Right renal pelvis (tissue), 4 donors: ENCODE measurements around the gene DCUN1D3. TPM values are rescaled to one million over a fixed set of nuclear protein-coding genes. Genes with fewer than 3 reads are reported as not detected.
"Not testable (repeated sequence)": the region's sequence is repeated elsewhere in the genome, so short reads cannot be mapped to it uniquely, and the experiment has no call there.

Experiments
- DNase-seq, 4 donors: peaks; one replicate each; pipeline ENCODE4 v3.0.0-alpha.2; 2013; ENCODE audit warnings: low read depth in 4 of 4, low spot score in 3 of 4, missing footprints in 1 of 4
- polyA plus RNA-seq, 4 donors: library from polyadenylated mRNA; unstranded; fragments of 120-200 nt; gene quantifications; one replicate each; pipeline ENCODE4 v1.2.1, GENCODE V29; 2013; ENCODE audit not compliant: insufficient read length in 4 of 4

The DCUN1D3 gene
- polyA plus RNA-seq, result 10 to 100 TPM in 1 of 4 donors, 1 to 10 TPM in 3; 7.8 to 10.2 (median 9.3) TPM

DNA sequence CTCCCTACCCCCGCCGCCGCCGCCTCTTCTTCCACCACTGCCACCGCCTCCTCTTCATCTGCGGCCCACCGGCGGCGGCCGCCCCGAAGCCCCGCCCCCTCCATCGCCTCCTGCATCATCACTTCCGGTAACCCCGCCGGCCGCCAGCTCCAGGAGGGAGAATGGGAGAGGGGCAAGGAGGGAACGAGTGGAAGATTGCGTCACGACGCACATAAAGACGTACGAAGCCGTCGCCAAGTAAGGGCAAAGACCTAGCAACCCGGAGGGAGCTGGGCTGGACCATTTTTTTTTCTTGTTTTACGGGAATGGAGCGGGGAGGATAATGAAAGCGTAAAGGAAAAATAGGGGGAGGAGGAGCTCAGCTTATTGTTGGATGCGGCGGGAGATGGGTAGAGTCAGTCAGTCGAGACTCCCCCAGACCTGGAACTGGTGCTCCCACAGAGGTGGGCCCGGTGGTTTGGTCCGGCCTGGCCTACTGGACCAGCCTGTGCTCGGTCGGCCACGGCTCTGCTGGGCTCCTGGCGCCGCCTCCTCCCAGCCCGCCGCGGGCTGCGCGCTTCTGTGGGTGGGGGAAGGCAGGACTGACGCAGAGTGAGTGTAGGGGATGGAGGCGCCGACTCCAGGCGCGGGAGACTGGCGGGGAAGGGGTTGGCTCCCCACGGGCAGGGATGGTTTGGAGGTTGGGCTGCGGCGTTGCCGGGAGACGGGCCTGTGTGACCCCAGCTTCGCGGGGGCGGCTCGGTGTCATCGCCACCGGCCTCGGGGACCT is at the start of gene DCUN1D3, which contains the start of gene LYRM1:
Gene DCUN1D3, minus strand, starts transcription at position 60 of the 769 bp plus-strand sequence. CDS start 37,820 bp downstream, outside the sequence.
Gene LYRM1, plus strand, starts transcription at position 473 of the 769 bp plus-strand sequence. CDS start 14,785 bp downstream, outside the sequence.
- DNase-seq, result peak; percentile 96 to 97 (median 96)

DNA sequence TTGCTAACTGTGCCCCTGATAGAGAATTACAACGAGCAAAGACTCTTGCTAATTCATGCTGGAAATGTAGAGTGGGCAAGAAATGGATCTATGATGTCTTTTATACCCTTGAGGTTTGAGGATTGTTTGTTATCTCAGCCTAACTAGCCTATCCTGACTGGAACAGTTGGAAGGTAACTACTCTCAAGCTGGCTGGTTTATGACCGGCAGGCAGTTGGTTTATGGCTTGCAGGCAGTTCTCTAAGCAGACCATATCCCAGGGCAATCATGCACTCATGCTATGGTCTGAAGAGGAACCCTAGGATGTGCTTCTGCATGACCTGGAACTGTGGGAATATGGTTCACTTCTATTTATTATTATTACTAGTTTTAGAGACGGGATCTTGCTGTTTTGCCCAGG is 49.5 kb upstream of the DCUN1D3 start:
- DNase-seq, result no peak

DNA sequence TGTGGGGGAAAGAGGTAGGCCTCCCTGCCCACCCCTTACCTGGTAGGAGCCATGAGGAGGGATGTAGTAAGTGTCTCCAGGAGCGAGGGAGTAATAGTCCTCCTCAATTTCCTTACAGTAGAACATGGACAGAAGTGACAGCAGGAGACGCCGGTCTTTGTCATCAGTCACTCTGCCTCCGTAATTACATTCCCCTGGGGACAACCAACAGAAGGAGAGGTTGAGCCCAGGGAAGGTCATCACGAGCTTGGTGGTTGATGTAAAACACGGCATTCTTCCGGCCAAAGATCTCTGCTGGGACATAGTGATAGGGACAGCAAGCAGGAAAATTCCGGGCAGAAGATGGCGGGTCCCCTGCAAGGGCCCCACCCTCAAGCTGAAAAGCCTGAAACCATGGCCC is 48.3 kb upstream of the DCUN1D3 start:
- no peak for DNase-seq

- no peak for DNase-seq
Measured at GRCh38 chr16:20946015-20946629, 46.0 kb upstream of the DCUN1D3 start.

DNA sequence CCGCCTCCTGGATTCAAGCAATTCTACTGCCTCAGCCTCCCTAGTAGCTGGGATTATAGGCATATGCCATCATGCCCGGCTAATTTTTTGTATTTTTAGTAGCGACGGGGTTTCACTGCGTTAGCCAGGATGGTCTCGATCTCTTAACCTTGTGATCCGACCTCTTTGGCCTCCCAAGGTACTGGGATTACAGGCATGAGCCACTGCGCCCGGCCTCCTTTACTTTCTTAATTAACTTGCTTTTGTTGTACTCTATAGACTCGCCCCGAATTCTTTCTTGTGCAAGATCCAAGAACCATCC is 45.4 kb upstream of the DCUN1D3 start:
- DNase-seq, result not testable (repeated sequence)

GRCh38 chr16:20944861-20945574 is 44.9 kb upstream of the DCUN1D3 start:
- DNase-seq, result no peak

- no peak for DNase-seq
Measured at GRCh38 chr16:20942256-20942655, 42.1 kb upstream of the DCUN1D3 start.

DNA sequence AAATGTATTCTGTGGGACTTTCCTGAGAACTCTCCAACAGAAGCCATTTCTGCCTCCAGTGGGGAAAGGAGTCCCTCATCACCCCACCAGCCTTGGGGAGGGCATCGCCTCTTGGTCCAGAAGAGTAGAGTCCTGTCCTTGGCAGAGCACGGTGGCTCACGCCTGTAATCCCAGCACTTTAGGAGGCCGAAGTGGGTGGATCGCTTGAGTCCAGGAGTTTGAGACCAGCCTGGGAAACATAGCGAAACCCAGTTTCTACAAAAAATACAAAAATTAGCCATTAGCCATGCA is 41.4 kb upstream of the DCUN1D3 start:
- DNase-seq, result no peak

- DNase-seq, result no peak
Measured at GRCh38 chr16:20940871-20941635, 40.9 kb upstream of the DCUN1D3 start.

GRCh38 chr16:20939611-20940010 is 39.5 kb upstream of the DCUN1D3 start:
- DNase-seq, result no peak

- no peak for DNase-seq
Measured at GRCh38 chr16:20938426-20938825, 38.3 kb upstream of the DCUN1D3 start.

DNA sequence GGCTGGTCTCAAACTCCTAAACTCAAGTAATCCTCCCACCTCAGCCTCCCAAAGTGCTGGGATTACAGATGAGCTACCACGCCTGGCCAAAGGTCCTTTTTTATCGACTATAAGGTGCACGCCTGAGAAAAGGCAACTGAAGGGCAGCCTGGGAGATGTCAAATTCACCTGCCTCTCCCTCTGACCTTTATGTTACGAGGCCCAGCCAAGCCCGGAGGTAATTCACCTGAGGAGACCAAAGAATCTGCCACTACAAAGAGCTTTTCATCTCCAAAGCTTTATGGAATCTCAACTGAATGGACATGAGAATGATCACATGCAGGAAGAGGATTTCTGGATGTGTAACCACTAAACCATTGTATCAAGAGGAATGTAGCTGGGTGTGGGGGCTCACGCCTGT is 37.6 kb upstream of the DCUN1D3 start:
- DNase-seq, result no peak

GRCh38 chr16:20933589-20933988 is 33.4 kb upstream of the DCUN1D3 start:
- DNase-seq, result no peak

GRCh38 chr16:20931066-20931600 is 31.0 kb upstream of the DCUN1D3 start:
- DNase-seq, result no peak

- DNase-seq, result no peak
Measured at GRCh38 chr16:20930365-20930690, 30.2 kb upstream of the DCUN1D3 start.

- not testable (repeated sequence) for DNase-seq
Measured at GRCh38 chr16:20929676-20930364, 29.7 kb upstream of the DCUN1D3 start.

DNA sequence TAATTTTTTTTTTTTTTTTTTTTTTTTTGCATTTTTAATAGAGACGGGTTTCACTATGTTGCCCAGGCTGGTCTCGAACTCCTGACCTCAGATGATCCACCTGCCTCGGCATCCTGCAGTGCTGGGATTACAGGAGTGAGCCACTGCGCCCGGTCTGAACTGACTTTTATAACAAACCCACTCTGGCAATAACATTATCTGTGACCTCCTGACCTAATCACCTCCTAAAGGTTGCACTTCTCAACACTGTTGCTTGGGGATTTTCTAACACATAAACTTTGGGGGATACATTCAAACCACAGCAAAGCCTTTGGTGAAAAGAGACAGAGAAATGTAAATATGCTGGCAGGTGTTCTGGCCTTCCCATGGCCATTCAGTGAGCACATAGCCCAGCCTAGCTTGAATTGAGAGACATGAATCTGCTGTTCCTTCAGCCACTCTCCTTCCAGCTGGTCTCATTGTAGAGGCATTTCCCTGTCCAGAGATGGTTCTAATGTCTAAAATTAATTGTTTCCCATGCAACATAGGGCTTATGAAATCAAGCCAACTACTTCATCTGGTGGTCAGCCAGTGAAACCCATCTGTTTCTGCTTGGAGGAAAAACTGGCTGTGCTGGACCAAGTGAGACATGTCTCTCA is 28.7 kb upstream of the DCUN1D3 start:
- DNase-seq, result no peak

GRCh38 chr16:20925751-20926150 is 25.6 kb upstream of the DCUN1D3 start:
- no peak for DNase-seq

DNA sequence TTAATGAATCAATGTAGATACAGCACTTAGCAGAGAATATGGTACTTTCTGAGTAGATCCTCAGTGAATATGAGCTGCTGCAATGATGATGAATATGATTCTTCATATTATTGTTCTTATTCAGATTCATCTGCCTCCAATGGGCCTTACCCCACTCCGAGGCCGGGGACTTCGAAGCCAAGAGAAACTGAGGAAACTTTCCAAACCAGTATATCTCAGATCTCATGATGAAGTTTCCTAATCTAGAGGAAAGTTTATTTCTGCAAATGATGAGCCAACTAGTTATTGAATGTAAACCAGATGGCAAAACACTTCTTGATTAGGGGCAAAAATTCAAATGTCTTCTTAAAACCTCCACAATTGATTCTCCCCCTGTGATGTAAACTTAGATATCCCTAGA is 23.7 kb upstream of the DCUN1D3 start:
- DNase-seq, result no peak

DNA sequence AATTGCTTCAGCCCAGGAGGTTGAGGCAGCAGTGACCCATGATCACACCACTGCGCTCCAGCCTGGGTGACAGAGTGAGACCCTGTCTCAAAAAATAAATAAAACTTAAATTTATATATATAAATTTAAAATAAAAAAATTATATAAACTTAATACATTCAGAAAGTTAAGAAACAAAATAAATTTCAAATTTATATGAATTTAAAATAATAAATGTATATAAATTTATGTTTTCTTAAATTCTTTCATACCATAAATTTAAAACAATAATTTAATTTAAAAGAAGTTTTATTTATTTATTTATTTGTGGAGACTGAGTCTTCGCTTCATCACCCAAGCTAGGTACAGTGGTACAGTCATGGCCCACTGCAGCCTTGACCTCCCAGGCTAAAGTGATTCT is 20.6 kb upstream of the DCUN1D3 start:
- no peak for DNase-seq
